ENCODE measurements around the gene TMEM63C.

- no peak for TF ChIP-seq CTCF (optimal IDR thresholded peaks at IDR 0.05 in 1 of 3, IDR thresholded peaks at IDR 0.05 in 1 of 3, conservative IDR thresholded peaks at IDR 0.05 in 1 of 3; ENCODE audit: extremely low read depth in 1 of 3, insufficient read depth in 2 of 3, low read length in 3 of 3)
- TF ChIP-seq EZH2 (IDR thresholded peaks at IDR 0.05; ENCODE audit: low read length): no peak
Measured at GRCh38 chr14:77213679-77214016, 32.0 kb downstream of the TMEM63C start.
